ENCODE data around the gene LNPEP. TPM values are rescaled to one million over a fixed set of nuclear protein-coding genes. Genes with fewer than 3 reads are reported as not detected.
A peak's percentile ranks its signal among the peaks of the same experiment; 100 is the strongest.

Gene LNPEP
- total and polyA plus RNA-seq, 2 donors (not counting 1 experiment from before 2014, with no cell fraction given), result 10.5 to 92.9 TPM

DNA sequence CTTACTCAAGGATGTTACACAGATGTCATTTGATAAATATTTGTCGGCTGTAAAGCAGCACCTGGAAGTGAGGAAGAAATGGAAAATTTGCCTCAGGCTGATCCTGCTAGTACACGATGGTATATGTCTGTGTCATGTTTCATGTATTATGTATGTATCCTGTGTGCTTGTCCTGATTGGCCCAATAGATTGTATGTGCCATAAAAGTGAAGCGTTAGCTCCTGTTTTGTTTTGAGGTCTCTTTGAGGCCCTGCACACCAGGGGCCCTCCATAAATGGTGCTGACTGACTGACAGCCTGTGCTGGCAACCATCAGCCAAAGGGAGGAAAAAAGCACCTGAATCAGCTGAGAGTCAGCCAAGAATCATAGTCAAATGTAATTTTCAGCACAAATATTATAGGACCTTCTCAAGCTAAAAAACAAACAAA is 11.8 kb upstream of the LNPEP start:
- peak overlapping the region; percentile 21 for H3K27ac Mint-ChIP-seq
- H3K27me3 ChIP-seq (replicated peaks in 1 of 4; ENCODE audit: control extremely low read depth in 1 of 4, control insufficient read depth in 3 of 4, insufficient read depth in 4 of 4, low read length in 3 of 4), result no peaks in the 10 kb centered on the region
- peaks cover 58% of the 10 kb centered on the region for H3K4me1 Mint-ChIP-seq
- peaks cover 21 to 28% of the 10 kb centered on the region in 2 donors for H3K4me1 ChIP-seq (ENCODE audit: control insufficient read depth in 2 of 2, insufficient read depth in 2 of 2, low read length in 2 of 2)
- peak overlapping the region in 1 of 2 donors; percentile 34 for H3K27ac ChIP-seq (ENCODE audit: low read length in 2 of 2)
- no peak overlapping the region for H3K9ac ChIP-seq (ENCODE audit: low read length)
- ChIA-PET POLR2A (interaction anchor here (0.7 to 1.0 kb wide), 2 partner anchors 26 to 259 kb away, joined by 4 read pairs; partner anchors contain the start of gene RIOK2), CTCF (interaction anchor here (1.0 to 2.6 kb wide), 5 partner anchors 9 to 55 kb away, joined by 3 to 12 read pairs (median 3); partner anchors contain the start of gene LNPEP)
- no peaks in the 10 kb centered on the region for H4K20me1 ChIP-seq (ENCODE audit: control insufficient read depth, insufficient read depth, low read length, poor library complexity, severe bottlenecking)
- no peak overlapping the region for H3K4me2 ChIP-seq (replicated peaks; ENCODE audit: low read depth, low read length, poor library complexity, severe bottlenecking)
- no peaks in the 10 kb centered on the region for H3K27me3 Mint-ChIP-seq
- H3K79me2 ChIP-seq (ENCODE audit: control insufficient read depth, insufficient read depth, low read length), result peaks cover 4% of the 10 kb centered on the region
- no peak for DNase-seq
- H3K9me3 ChIP-seq (ENCODE audit: control extremely low read depth in 1 of 3, control insufficient read depth in 2 of 3, insufficient read depth in 1 of 3, low read length in 2 of 3), result peaks cover 0 to 4% (median 0%) of the 10 kb centered on the region in 3 donors
- peak overlapping the region; percentile 17 for H3K4me3 Mint-ChIP-seq
- intact Hi-C loops (cut with micrococcal nuclease), result no loop called here
- WGBS (ENCODE audit: insufficient coverage), result 84% methylated on average over 3 of the region's 3 CpGs
- ATAC-seq (ENCODE audit: low read depth), result no peak
- TF ChIP-seq, protein P1, sequence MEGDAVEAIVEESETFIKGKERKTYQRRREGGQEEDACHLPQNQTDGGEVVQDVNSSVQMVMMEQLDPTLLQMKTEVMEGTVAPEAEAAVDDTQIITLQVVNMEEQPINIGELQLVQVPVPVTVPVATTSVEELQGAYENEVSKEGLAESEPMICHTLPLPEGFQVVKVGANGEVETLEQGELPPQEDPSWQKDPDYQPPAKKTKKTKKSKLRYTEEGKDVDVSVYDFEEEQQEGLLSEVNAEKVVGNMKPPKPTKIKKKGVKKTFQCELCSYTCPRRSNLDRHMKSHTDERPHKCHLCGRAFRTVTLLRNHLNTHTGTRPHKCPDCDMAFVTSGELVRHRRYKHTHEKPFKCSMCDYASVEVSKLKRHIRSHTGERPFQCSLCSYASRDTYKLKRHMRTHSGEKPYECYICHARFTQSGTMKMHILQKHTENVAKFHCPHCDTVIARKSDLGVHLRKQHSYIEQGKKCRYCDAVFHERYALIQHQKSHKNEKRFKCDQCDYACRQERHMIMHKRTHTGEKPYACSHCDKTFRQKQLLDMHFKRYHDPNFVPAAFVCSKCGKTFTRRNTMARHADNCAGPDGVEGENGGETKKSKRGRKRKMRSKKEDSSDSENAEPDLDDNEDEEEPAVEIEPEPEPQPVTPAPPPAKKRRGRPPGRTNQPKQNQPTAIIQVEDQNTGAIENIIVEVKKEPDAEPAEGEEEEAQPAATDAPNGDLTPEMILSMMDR (IDR thresholded peaks at IDR 0.05), result no peak
- no peak for TF ChIP-seq EZH2 (IDR thresholded peaks at IDR 0.05; ENCODE audit: borderline replicate concordance, insufficient read depth, low read depth, low read length, poor library complexity, severe bottlenecking)
- H2AFZ ChIP-seq (ENCODE audit: insufficient read depth, low read depth, low read length, poor library complexity, severe bottlenecking), result no peak overlapping the region
- H3K36me3 ChIP-seq (replicated peaks in 1 of 2; ENCODE audit: control extremely low read depth in 1 of 2, control insufficient read depth in 1 of 2, extremely low read depth in 1 of 2, insufficient read depth in 2 of 2, low read length in 1 of 2), result peaks cover 1 to 3% of the 10 kb centered on the region in 2 experiments
- H3K9me3 Mint-ChIP-seq (ENCODE audit: insufficient read depth), result no peaks in the 10 kb centered on the region
- no peak overlapping the region for H3K4me3 ChIP-seq (ENCODE audit: control extremely low read depth in 1 of 5, extremely low read depth in 1 of 5, insufficient read depth in 1 of 5, low read depth in 2 of 5, low read length in 4 of 5)

DNA sequence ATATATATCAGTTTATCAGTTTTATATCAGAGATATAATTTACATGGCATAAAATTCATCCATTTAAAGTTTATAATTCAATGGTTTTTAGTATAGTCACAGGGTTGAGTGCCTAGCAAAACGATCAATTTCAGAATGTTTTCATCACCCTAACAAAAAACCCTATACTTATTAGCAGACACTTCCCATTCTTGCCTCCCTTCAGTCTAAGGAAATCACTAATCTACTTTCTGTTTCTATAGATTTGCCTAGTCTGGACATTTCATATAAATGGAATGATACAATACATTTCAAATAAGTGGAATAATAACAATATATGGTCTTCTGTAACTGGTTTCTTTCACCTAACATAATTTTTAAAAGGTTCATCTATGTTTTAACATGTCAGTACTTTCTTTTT is 9.6 kb upstream of the LNPEP start:
- ChIA-PET POLR2A (interaction anchor here (1.6 kb wide), 1 partner anchor 50 kb away, joined by 4 read pairs; no protein-coding TSS in a partner anchor), CTCF (interaction anchor here (2.6 kb wide), 1 partner anchor 57 kb away, joined by 12 read pairs; no protein-coding TSS in a partner anchor)
- Histone ChIP-seq H4K20me1 (ENCODE audit: control insufficient read depth, insufficient read depth, low read length, poor library complexity, severe bottlenecking) (no peaks in the 10 kb centered on the region), H3K9ac (ENCODE audit: low read length) (no peak overlapping the region), H3K4me3 (ENCODE audit: control extremely low read depth in 1 of 5, extremely low read depth in 1 of 5, insufficient read depth in 1 of 5, low read depth in 2 of 5, low read length in 4 of 5) (no peak overlapping the region), H3K9me3 (ENCODE audit: control extremely low read depth in 1 of 3, control insufficient read depth in 2 of 3, insufficient read depth in 1 of 3, low read length in 2 of 3) (peaks cover 0 to 4% (median 0%) of the 10 kb centered on the region in 3 donors), H3K27me3 (replicated peaks in 1 of 4; ENCODE audit: control extremely low read depth in 1 of 4, control insufficient read depth in 3 of 4, insufficient read depth in 4 of 4, low read length in 3 of 4) (no peaks in the 10 kb centered on the region), H3K27ac (ENCODE audit: low read length in 2 of 2) (peak overlapping the region; percentile 4 to 16), H3K4me1 (ENCODE audit: control insufficient read depth in 2 of 2, insufficient read depth in 2 of 2, low read length in 2 of 2) (peaks cover 26% of the 10 kb centered on the region in 2 donors), H2AFZ (ENCODE audit: insufficient read depth, low read depth, low read length, poor library complexity, severe bottlenecking) (no peak overlapping the region), H3K79me2 (ENCODE audit: control insufficient read depth, insufficient read depth, low read length) (peaks cover 11% of the 10 kb centered on the region), H3K36me3 (replicated peaks in 1 of 2; ENCODE audit: control extremely low read depth in 1 of 2, control insufficient read depth in 1 of 2, extremely low read depth in 1 of 2, insufficient read depth in 2 of 2, low read length in 1 of 2) (peaks cover 0 to 1% of the 10 kb centered on the region in 2 experiments), H3K4me2 (replicated peaks; ENCODE audit: low read depth, low read length, poor library complexity, severe bottlenecking) (peak overlapping the region; percentile 36)
- DNase-seq (no peak), ATAC-seq (ENCODE audit: low read depth) (peak; percentile 29)
- Mint-ChIP-seq H3K27me3 (no peaks in the 10 kb centered on the region), H3K9me3 (ENCODE audit: insufficient read depth) (no peaks in the 10 kb centered on the region), H3K4me1 (peaks cover 66% of the 10 kb centered on the region), H3K4me3 (peak overlapping the region; percentile 23), H3K27ac (no peak overlapping the region)
- intact Hi-C loops (cut with micrococcal nuclease), result loop anchor here (1.0 kb wide), 1 partner anchor 8 kb away; no protein-coding TSS in a partner anchor
- TF ChIP-seq, protein P1 (IDR thresholded peaks at IDR 0.05), result no peak
- no peak for TF ChIP-seq EZH2 (IDR thresholded peaks at IDR 0.05; ENCODE audit: borderline replicate concordance, insufficient read depth, low read depth, low read length, poor library complexity, severe bottlenecking)
- no CpG with 5 or more reads among the region's 1 CpG for WGBS (ENCODE audit: insufficient coverage)

All from B cell (primary cell).